Lung (tissue), 12 donors: Measurements from ENCODE around the gene LRCH3. TPM values are rescaled to one million over a fixed set of nuclear protein-coding genes. Genes with fewer than 3 reads are reported as not detected.
A peak's percentile ranks its signal among the peaks of the same experiment; 100 is the strongest.

Source experiments
- ATAC-seq: fragments of 200-7000 bp; cut with Tn5 transposase; one replicate; pipeline ENCODE4 v1.9.1; 2020; ENCODE audit warnings: moderate number of reproducible peaks; ENCODE audit not compliant: insufficient read depth, low FRiP score
- DNase-seq, 3 donors: peaks; one replicate each; pipeline ENCODE4 v3.0.0-alpha.2; 2013 to 2017
- H3K27ac ChIP-seq, 2 donors: one replicate each; pipeline ENCODE4 v1.5.1; 2013; ENCODE audit warnings: mild to moderate bottlenecking in 2 of 2, moderate library complexity in 2 of 2, control low read depth in 1 of 2, inconsistent platforms in 1 of 2, low read depth in 1 of 2, low read length in 1 of 2
- H3K27me3 ChIP-seq, 3 donors: one replicate each; pipeline ENCODE4 v1.5.1; 2013; ENCODE audit warnings: low read length in 2 of 3; ENCODE audit not compliant: control insufficient read depth in 3 of 3, insufficient read depth in 3 of 3
- H3K36me3 ChIP-seq, 4 donors: one replicate each; pipeline ENCODE4 v1.5.1; 2013; ENCODE audit warnings: low read length in 4 of 4, mild to moderate bottlenecking in 1 of 4, moderate library complexity in 1 of 4; ENCODE audit not compliant: control insufficient read depth in 4 of 4, insufficient read depth in 4 of 4
- H3K4me1 ChIP-seq, 5 donors: one replicate each; pipeline ENCODE4 v1.5.1; 2013; ENCODE audit warnings: low read length in 5 of 5, mild to moderate bottlenecking in 2 of 5, moderate library complexity in 1 of 5; ENCODE audit not compliant: control insufficient read depth in 5 of 5, insufficient read depth in 5 of 5
- H3K4me3 ChIP-seq: one replicate; pipeline ENCODE4 v1.5.1; 2013; ENCODE audit warnings: mild to moderate bottlenecking, control low read depth, moderate library complexity
- H3K9ac ChIP-seq, 2 donors: one replicate each; pipeline ENCODE4 v1.5.1; 2013; ENCODE audit warnings: low read length in 2 of 2, control low read depth in 1 of 2; ENCODE audit not compliant: insufficient read depth in 1 of 2
- H3K9me3 ChIP-seq, 4 donors: one replicate each; pipeline ENCODE4 v1.5.1; 2013; ENCODE audit warnings: low read length in 3 of 4, mild to moderate bottlenecking in 1 of 4, moderate library complexity in 1 of 4; ENCODE audit not compliant: control insufficient read depth in 4 of 4, insufficient read depth in 3 of 4
- WGBS, 2 donors: extraction: QIAGEN DNeasy Blood & Tissue Kit; methylation state at CpG; one replicate each; pipeline ENCODE4 v1.1.7; 2013; 5-methylcytosine and 5-hydroxymethylcytosine counted together
- polyA plus RNA-seq, 2 donors: library from polyadenylated mRNA; stranded (reverse); fragments of 200-250 nt; gene quantifications; one replicate each; pipeline ENCODE4 v1.2.1, GENCODE V29; 2013
- total RNA-seq, 2 donors: library from RNA; depleted of rRNA in 1 of 2; stranded (reverse); fragments of >200 nt in 1 of 2; gene quantifications; one replicate each; pipeline ENCODE4 v1.2.1, GENCODE V29; 2014 to 2021
- TF ChIP-seq, protein P1 (sequence below): IDR thresholded peaks from 2 replicates; pipeline ENCODE4 v1.5.1; 2012; ENCODE audit warnings: mild to moderate bottlenecking; ENCODE audit errors: control extremely low read depth, extremely low read depth
- donor health status: control.
- donor health status: control.
- donor health status: Bipolar disorder and iron deficiency.
- donor health status: healthy.
- donor health status: DM: yes; HTN: yes; CAD: no.

Gene LRCH3
- total and polyA plus RNA-seq, 4 donors = 7.7 to 228 (median 26.1) TPM

DNA sequence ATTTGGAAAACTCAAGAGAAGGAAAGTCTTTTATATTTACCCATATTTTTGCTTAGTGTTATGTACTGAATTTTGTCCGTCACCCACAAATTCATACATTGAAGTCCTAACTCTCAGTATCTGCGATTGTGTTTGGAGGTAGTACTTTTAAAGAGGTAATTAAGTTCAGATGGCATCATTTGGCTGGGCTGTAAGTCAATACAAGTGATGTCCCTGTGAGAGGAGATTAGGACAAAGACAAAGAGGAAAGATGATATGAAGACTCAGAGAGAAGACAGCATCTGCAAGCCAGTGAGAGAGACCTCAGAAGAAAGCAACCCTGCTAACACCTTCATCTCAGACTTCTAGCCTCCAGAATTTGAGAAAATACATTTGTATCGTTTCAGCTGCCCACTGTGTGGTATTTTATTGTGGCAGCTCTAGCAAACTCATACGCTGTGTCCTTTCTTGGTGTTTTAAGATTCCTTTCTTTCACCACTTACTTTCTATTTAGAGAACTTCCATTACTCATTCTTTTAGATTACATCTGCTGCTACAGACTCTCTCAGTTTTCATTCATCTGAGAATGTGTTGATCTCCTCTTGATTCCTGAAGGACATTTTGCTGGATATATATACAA, 17.0 kb downstream of the LRCH3 start:
- TF ChIP-seq, protein P1, sequence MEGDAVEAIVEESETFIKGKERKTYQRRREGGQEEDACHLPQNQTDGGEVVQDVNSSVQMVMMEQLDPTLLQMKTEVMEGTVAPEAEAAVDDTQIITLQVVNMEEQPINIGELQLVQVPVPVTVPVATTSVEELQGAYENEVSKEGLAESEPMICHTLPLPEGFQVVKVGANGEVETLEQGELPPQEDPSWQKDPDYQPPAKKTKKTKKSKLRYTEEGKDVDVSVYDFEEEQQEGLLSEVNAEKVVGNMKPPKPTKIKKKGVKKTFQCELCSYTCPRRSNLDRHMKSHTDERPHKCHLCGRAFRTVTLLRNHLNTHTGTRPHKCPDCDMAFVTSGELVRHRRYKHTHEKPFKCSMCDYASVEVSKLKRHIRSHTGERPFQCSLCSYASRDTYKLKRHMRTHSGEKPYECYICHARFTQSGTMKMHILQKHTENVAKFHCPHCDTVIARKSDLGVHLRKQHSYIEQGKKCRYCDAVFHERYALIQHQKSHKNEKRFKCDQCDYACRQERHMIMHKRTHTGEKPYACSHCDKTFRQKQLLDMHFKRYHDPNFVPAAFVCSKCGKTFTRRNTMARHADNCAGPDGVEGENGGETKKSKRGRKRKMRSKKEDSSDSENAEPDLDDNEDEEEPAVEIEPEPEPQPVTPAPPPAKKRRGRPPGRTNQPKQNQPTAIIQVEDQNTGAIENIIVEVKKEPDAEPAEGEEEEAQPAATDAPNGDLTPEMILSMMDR = no peak
- no peak for ATAC-seq
- Histone ChIP-seq H3K36me3 (peaks cover 0 to 3% (median 0%) of the 10 kb centered on the region in 4 donors), H3K4me3 (no peak overlapping the region), H3K27me3 (no peaks in the 10 kb centered on the region), H3K4me1 (peaks cover 0 to 28% (median 2%) of the 10 kb centered on the region in 5 donors), H3K9me3 (no peaks in the 10 kb centered on the region), H3K27ac (peak overlapping the region in 1 of 2 donors; percentile 80), H3K9ac (no peak overlapping the region)
- DNase-seq = no peak
- WGBS, 2 donors = 87 to 93% methylated on average over 4 of the region's 4 CpGs

DNA sequence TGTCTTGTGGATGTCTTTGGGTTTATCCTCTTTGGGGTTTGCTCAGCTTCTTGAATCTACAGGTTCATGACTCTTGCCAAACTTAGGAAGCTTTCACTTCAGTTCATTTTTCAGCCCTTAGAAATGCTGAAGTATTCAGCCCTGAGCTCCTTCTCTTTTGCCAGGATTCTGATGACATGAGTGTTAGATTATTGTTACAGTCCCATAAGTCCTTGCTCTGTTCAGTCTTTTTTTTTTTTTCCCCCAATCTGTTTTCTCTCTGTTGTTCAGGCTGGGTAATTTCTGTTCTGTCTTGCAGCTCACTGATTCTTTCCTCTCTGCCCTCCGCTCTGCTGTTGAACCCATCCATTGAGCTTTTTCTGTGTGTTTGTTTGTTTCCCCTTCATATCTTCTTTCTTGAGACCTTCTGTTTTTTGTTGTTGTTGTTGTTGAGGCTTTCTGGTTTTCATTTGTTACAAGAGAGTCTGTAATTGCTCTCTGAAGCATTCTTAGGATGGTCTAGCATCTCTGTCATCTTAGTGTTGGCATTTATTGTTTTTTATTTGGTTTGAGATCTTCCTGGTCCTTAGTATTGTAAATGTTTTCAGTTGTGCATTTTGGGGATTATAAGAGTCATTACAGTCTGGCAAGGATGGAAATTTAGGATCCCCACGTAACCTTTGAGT, 18.4 kb downstream of the LRCH3 start:
- TF ChIP-seq, protein P1 = no peak
- H3K36me3 ChIP-seq = peaks cover 0 to 3% (median 0%) of the 10 kb centered on the region in 4 donors
- no peaks in the 10 kb centered on the region for H3K27me3 ChIP-seq
- 42 to 80% methylated on average over 2 of the region's 2 CpGs for WGBS, 2 donors
- H3K9ac ChIP-seq = no peak overlapping the region
- no peak overlapping the region for H3K4me3 ChIP-seq
- peak overlapping the region in 1 of 2 donors; percentile 41 for H3K27ac ChIP-seq
- peak in 2 of 3 donors; percentile 44 to 75 for DNase-seq
- no peak for ATAC-seq
- peaks cover 0 to 23% (median 2%) of the 10 kb centered on the region in 5 donors for H3K4me1 ChIP-seq
- no peaks in the 10 kb centered on the region for H3K9me3 ChIP-seq

DNA sequence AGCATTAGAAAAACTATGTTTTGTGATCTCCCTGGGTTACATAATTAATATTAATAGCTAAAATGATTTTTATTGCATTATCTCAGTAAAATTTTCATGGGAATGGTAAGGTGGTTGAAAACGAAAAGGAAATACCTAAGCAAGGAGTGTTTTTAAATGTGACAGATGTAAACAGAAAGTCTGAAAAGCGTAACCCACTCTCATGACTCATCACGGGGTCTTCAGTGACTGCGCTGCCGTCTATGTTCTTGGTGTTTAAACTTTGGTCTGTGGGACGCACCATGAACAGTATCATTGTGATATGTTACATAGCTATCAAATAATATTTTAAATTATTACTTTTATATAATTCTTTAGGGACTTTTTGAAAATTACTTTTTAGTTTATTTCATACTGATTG, 19.8 kb downstream of the LRCH3 start:
- no peaks in the 10 kb centered on the region for H3K9me3 ChIP-seq
- peaks cover 0 to 3% (median 0%) of the 10 kb centered on the region in 4 donors for H3K36me3 ChIP-seq
- H3K9ac ChIP-seq = no peak overlapping the region
- no peaks in the 10 kb centered on the region for H3K27me3 ChIP-seq
- H3K4me3 ChIP-seq = no peak overlapping the region
- DNase-seq (no peak), ATAC-seq (no peak)
- no peak overlapping the region for H3K27ac ChIP-seq
- peaks cover 0 to 23% (median 3%) of the 10 kb centered on the region in 5 donors for H3K4me1 ChIP-seq
- 92 to 95% methylated on average over 6 of the region's 6 CpGs for WGBS, 2 donors
- TF ChIP-seq, protein P1 = no peak
